PFSK-1 (cell line): ENCODE data around the gene FAH.

Experiments used
- FOXP2 ChIP-seq: optimal IDR thresholded peaks from 2 replicates; pipeline ENCODE3; 2011; ENCODE audit warnings: borderline replicate concordance, control low read depth, inconsistent platforms; ENCODE audit not compliant: insufficient read depth; ENCODE audit errors: extremely low read length, extremely low read depth
- POLR2AphosphoS5 ChIP-seq: IDR thresholded peaks from 2 replicates; pipeline ENCODE4 v1.6.1; 2012; ENCODE audit warnings: low read depth, mild to moderate bottlenecking, control low read depth, low read length, moderate library complexity
- SIN3A ChIP-seq: IDR thresholded peaks from 2 replicates; pipeline ENCODE4 v1.6.1; 2012; ENCODE audit warnings: mild to moderate bottlenecking, low read length, moderate library complexity, borderline replicate concordance; ENCODE audit not compliant: insufficient read depth
- TAF1 ChIP-seq: IDR thresholded peaks from 2 replicates; pipeline ENCODE4 v1.6.1; 2012; ENCODE audit warnings: low read length, control low read depth, borderline replicate concordance; ENCODE audit not compliant: insufficient read depth
- TF ChIP-seq, protein P1 (sequence below), 2 experiments: IDR thresholded peaks; 2 replicates each; pipeline versions ENCODE4 v1.6.1 to v1.8.0; 2011 to 2012; ENCODE audit warnings: low read depth in 2 of 2, low read length in 2 of 2, control low read depth in 1 of 2, inconsistent platforms in 1 of 2, mild to moderate bottlenecking in 1 of 2, moderate library complexity in 1 of 2; ENCODE audit not compliant: insufficient read depth in 1 of 2

Gene FAH

DNA sequence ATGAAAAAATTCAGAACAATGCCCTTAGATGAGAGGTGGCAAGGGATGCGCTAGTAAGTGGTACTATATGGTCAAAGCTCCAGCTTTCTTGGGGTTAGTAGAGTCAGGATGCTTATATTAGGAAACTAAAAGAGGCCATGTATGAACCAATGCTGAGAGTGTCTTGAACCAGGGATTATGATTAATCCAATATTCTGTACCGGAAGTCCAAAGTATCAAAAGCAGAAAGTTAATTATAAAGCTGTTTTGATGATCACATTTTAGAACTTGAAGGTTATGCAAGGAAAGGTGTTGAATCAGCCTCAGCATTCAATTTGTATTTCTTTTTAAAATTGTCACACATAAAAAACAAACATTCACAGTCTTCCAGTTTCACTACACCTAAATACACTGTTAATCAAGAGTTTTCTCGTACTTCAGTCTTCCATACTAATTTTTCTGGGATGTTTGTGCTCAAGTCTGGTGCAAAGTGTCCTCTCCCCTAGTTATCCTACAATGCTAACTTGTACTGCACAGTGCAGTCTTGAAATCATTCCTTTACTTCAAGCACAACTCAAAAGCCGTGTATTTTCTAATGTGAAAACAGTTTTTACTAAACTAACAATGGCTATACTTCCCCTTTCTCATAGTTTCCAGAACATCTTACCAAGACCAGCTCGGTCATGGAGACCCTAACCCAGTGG lies 10.7 kb upstream of the FAH start:
- TF ChIP-seq SIN3A (no peak), TAF1 (no peak), FOXP2 (no peak), POLR2AphosphoS5 (no peak)
- TF ChIP-seq, protein P1, sequence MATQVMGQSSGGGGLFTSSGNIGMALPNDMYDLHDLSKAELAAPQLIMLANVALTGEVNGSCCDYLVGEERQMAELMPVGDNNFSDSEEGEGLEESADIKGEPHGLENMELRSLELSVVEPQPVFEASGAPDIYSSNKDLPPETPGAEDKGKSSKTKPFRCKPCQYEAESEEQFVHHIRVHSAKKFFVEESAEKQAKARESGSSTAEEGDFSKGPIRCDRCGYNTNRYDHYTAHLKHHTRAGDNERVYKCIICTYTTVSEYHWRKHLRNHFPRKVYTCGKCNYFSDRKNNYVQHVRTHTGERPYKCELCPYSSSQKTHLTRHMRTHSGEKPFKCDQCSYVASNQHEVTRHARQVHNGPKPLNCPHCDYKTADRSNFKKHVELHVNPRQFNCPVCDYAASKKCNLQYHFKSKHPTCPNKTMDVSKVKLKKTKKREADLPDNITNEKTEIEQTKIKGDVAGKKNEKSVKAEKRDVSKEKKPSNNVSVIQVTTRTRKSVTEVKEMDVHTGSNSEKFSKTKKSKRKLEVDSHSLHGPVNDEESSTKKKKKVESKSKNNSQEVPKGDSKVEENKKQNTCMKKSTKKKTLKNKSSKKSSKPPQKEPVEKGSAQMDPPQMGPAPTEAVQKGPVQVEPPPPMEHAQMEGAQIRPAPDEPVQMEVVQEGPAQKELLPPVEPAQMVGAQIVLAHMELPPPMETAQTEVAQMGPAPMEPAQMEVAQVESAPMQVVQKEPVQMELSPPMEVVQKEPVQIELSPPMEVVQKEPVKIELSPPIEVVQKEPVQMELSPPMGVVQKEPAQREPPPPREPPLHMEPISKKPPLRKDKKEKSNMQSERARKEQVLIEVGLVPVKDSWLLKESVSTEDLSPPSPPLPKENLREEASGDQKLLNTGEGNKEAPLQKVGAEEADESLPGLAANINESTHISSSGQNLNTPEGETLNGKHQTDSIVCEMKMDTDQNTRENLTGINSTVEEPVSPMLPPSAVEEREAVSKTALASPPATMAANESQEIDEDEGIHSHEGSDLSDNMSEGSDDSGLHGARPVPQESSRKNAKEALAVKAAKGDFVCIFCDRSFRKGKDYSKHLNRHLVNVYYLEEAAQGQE (IDR thresholded peaks at IDR 0.05; ENCODE audit: insufficient read depth in 1 of 2, low read depth in 2 of 2, low read length in 2 of 2), result no peak

GRCh38 chr15:80142646-80143045 lies 10.2 kb upstream of the FAH start:
- TF ChIP-seq SIN3A (no peak), TAF1 (no peak), POLR2AphosphoS5 (no peak), FOXP2 (no peak)
- TF ChIP-seq, protein P1 (IDR thresholded peaks at IDR 0.05; ENCODE audit: insufficient read depth in 1 of 2, low read depth in 2 of 2, low read length in 2 of 2), result no peak

GRCh38 chr15:80151148-80151547 lies 1.7 kb upstream of the FAH start:
- no peak for TF ChIP-seq FOXP2
- TF ChIP-seq SIN3A, result no peak
- TF ChIP-seq, protein P1 (IDR thresholded peaks at IDR 0.05; ENCODE audit: insufficient read depth in 1 of 2, low read depth in 2 of 2, low read length in 2 of 2), result no peak
- TF ChIP-seq POLR2AphosphoS5, result no peak
- TF ChIP-seq TAF1, result no peak

- TF ChIP-seq, protein P1 (IDR thresholded peaks at IDR 0.05; ENCODE audit: insufficient read depth in 1 of 2, low read depth in 2 of 2, low read length in 2 of 2), result no peak
- TF ChIP-seq SIN3A (no peak), POLR2AphosphoS5 (no peak), FOXP2 (no peak), TAF1 (no peak)
These were observed 1.2 kb upstream of the FAH start for GRCh38 chr15:80151576-80151975.

DNA sequence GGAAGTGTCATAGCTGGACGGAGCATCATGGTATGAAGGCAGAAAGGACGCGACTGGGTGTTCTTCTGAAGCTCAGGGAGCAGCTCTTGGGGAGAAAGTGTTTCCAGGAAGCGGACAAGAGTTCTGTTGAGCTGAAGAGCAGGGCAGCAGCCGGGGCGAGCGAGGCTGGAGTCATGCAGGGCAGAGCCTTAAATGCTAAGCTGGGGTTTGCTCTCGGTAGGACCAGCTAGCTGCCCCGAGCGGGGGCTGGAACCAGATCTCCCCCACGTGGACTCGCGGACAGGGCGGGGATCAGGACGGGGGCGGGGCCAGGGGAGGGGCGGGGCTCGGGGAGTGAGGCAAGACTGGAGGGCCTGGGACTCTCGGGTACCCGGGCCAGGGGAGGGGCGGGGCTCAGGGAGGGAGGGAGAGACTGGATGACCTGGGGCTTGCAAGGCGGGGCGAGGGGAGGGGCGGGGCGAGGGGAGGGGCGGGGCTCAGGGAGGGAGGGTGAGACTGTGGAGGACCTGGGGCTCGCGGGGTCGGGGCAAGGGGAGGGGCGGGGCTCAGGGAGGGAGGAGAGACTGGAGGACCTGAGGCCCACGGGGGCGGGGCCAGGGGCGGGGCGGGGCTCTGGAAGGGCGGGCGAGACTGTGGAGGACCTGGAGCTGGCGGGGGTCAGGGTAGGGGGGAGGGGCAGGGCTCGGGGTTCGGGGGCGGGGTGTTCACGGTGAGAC lies 461 bp upstream of the FAH start:
- TF ChIP-seq, protein P1 (IDR thresholded peaks at IDR 0.05; ENCODE audit: insufficient read depth in 1 of 2, low read depth in 2 of 2, low read length in 2 of 2), result no peak
- TF ChIP-seq TAF1 (no peak), SIN3A (no peak), POLR2AphosphoS5 (no peak), FOXP2 (no peak)
